CD1c-positive myeloid dendritic cell (primary cell): ENCODE results near the gene SH3PXD2A.
"Not testable (repeated sequence)": the region's sequence is repeated elsewhere in the genome, so short reads cannot be mapped to it uniquely, and the experiment has no call there.

Source experiments
- DNase-seq: peaks from one replicate; pipeline ENCODE4 v3.0.0-alpha.2; 2016; ENCODE audit errors: extremely low spot score

Gene SH3PXD2A

GRCh38 chr10:103646304-103646703 lies 209.1 kb downstream of the SH3PXD2A start:
- DNase-seq = no peak

GRCh38 chr10:103645141-103646054 lies 210.0 kb downstream of the SH3PXD2A start:
- peak; percentile 95 for DNase-seq

GRCh38 chr10:103643381-103643780 lies 212.0 kb downstream of the SH3PXD2A start:
- no peak for DNase-seq

- no peak for DNase-seq
Observed at GRCh38 chr10:103641326-103641725, 214.1 kb downstream of the SH3PXD2A start.

DNA sequence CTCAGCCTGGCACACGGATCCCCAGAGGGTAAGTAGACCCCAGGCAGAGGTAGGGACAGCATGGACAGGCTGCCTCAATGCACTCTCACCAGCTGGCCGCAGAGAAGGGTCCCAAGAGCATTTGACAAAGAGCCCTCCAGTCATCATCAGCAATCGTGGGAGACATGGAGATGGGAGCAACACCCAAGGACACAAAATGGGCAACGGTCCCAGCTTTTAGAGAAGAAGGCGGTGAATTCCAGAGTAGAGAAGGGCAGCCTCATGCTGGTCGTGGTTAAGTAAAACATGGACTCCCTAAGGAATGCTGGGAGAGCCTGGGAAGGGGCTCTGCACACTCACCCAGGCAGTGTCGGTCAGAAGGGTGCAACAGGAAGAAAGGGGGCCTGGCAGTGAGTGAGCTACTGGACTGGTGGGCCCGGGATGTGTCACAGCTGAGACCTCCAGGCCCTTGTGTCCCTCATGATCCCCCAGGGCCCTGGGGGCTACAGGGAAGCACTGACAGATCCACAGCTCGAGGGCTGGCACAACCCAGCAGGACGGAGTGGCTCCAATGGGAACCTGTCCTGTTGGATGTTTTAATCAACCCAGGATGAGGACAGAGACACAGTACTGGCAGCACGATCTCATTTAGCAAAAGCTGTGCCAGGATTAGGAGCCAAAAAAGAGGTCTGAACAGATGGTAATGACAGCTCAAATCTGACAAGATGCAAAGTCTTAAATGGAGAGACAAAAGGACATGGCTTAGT lies 214.8 kb downstream of the SH3PXD2A start:
- DNase-seq = no peak

GRCh38 chr10:103638948-103639347 lies 216.4 kb downstream of the SH3PXD2A start:
- no peak for DNase-seq

DNA sequence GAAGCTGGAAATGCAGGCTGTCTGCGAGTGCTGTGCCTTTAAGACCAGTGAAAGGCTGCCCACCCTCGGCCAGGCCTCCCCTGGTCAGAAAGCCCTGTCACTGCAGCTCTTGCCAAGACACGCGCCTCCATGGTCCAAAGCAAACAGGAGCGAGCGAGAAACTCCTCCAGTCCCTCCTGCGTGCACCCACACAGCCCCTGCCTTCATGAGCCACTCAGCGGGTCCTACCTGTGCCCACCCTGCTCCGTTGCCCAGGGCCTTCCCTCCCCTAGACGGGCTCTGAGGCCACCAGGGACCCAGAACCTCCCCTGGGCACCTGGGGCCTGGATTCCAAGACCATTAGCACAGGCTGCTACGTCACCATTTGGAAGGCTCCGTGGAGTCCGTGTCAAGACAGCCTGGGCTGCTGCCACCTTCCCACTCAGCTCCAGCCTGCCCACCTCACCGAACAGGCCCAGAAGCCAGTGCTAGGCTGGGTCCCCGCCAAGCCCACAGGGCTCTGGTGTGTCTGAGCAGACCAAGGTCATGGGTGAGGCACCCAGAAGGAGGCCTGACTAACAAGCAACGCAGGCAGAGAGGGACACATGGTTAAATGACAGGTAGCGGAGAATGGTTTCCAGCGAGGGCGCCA lies 217.3 kb downstream of the SH3PXD2A start:
- no peak for DNase-seq

DNA sequence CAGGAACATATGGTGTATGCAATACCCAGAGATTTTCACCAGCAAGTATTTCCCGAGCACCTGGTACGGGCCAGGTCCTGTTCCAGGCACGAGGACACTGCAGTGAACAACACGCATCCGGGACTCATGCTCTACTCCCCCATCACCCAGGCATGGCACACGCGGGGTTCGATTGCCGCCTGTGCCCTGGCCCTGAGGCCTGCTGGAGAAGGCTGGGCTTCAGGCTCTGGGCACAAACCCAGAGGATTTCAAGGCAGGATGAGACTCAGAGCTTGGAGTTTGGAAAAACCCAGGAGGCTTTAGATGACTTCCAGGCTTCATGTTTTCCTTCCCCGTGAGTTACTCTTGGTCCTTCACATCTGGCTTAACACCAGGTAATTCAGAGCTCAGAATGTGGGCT lies 218.4 kb downstream of the SH3PXD2A start:
- DNase-seq = no peak

DNA sequence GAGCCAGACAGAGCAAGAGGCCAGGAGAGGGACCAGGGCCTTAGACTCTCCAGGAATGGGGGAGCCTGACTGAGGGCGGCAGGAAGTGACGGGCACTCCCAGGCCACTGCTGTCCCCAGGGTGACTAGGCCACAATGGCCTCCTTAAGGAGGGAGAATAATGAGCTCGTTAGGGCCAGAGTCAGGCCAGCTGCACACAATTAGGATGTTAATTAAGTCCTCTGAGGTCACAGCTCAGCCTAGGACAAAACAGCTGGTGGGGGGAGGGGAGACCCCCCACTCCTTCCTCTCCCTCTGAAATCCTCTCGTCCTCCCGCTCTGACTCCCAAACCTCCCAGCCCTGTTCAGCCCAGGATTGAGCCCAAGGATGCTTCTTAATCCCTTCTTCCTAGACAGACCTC lies 218.9 kb downstream of the SH3PXD2A start:
- no peak for DNase-seq

GRCh38 chr10:103635580-103635979 lies 219.8 kb downstream of the SH3PXD2A start:
- no peak for DNase-seq

DNA sequence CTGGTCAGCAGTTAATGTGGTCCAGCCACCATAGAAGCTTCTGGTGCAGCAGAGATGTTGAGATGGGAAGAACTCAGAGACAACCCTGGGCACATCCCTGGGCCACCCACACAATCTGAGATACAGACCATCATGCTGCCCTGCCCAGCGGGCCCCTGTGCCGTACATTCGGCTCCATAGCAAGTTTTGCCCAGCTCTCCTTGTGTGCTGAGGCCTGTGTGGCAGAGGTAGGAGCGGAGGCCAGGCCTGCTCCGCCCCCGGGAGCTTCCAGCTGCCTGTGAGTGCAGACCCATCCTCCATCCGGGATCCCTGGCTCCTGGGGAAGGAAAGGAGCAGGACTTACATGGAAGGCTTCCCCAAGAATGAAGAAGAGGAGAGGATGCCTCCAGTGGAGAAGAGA lies 221.5 kb downstream of the SH3PXD2A start:
- no peak for DNase-seq

- not testable (repeated sequence) for DNase-seq
Observed at GRCh38 chr10:103632871-103633270, 222.5 kb downstream of the SH3PXD2A start.

GRCh38 chr10:103632247-103632642 lies 223.1 kb downstream of the SH3PXD2A start:
- no peak for DNase-seq

DNA sequence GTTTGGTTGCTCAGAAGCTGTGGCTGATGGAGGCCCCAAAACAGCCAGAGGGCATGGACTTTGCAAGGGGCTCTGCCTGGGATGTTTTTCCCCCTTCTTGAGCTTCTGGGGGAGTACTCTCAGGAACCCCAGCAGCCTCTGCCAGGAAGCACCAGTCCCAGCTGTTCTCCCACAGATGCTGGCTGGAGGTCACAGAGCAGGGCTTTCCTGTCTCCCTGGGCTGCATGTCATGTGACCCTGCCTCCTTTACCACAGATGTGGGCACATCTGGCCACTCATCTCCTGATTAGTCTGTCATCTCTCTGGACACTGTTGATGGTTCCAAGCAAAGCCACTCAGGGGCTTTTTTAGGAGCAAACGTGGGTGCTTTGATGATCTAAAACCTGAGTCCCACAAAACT lies 225.2 kb downstream of the SH3PXD2A start:
- DNase-seq = no peak

DNA sequence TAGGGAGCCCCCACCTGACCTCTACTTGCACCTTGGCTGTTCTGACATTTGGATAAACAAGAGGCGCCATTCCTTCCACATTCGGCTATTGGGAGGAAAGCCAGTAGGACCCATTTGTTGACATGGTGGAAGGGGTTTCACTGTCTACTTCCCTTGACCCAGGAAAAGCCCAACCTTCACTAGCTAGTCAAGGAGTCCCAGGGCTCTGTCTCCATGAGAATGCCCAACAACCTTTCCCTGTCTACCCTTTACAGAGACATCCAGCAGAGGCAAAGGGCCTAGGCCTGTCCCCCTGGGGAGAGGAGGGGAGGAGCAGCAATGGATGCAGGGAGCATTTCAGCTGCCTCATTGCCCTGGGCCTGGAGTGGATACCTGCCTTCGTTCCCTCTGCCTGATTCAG lies 225.8 kb downstream of the SH3PXD2A start:
- DNase-seq = no peak

GRCh38 chr10:103627893-103628292 lies 227.5 kb downstream of the SH3PXD2A start:
- DNase-seq = no peak

GRCh38 chr10:103627111-103627892 lies 228.1 kb downstream of the SH3PXD2A start:
- DNase-seq = no peak

DNA sequence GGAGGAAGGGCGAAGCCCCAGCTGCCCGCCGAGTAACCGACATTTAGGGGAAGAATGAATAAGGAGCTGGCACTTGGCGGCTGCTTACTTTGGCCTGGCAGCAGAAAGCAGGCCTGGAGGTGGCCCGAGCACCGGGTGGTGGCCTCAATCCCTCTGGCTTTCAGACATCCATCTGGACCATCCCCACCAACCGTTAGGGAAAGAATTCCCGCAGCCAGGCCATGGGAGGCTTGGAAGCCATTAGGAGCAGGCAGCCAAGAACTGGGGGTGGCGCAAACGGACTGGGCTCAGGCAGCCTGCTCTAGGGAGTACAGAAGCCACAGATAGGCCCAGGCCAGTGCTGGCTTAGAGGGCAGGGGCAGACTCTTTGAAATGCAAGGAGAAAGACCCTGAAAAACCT lies 229.2 kb downstream of the SH3PXD2A start:
- DNase-seq = no peak

- no peak for DNase-seq
Observed at GRCh38 chr10:103622935-103623574, 232.3 kb downstream of the SH3PXD2A start.

DNA sequence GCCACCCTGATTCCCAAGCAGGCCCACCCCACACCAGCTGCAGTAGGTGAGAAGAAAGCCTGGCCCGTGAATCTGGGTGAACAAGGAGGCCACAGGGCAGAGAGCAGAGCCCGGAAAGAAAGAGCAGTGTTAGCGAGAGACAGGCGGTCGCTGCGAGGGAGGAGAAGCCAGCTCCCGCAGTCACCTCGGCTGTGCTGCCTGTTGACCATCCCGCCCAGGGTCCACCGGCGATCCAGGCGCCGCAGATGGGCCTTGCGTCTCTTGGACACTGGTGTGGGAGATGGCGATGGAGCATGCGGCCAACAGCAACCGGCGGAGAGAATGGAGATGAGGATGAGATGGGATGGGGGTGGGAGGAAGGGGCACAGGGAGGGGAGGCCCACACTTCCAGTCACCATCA lies 233.1 kb downstream of the SH3PXD2A start:
- no peak for DNase-seq

DNA sequence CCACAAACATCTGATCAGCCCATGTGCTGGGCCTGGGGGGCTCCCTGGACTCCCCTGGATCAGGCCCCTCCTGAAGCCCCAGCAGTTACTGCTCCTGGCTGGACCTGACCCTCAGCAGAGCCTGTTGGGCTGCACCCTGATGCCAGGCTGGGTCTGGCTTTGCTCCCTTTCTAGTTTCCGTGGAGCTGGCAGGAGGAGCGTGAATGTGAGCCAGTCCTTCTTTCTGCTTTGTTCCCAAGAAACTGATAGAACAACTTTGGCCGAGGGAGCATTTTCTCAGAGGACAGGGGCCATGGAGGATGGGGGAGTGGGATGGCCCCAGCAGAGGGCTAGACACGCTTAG lies 233.6 kb downstream of the SH3PXD2A start:
- no peak for DNase-seq
